Measurements from ENCODE around the gene TIMM44.

DNA sequence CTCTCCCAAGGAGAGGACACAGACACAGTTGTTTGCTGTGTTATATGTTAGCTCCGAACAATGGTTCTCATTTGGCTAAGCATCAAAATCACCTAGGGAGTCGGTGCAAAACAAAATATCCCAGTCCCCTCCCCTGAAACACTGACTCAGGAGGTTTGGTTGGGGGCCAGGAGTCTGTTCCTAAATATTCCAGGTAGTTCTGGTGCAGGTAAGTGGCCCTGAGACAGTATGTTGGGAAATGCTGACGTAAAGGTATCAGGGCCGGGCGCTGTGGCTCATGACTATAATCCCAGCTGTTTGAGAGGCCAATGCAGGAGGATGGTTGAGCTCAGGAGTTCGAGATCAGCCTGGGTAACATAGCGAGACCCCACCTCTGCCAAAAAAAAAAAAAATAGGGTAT lies 42.1 kb downstream of the TIMM44 start:
- TF ChIP-seq POLR2AphosphoS5 (IDR thresholded peaks at IDR 0.05; ENCODE audit: low read depth, low read length) (no peak), TAF1 (IDR thresholded peaks at IDR 0.05; ENCODE audit: borderline replicate concordance, insufficient read depth, low read length) (no peak)
